ENCODE results near the gene EFHD1.
"Not testable (repeated sequence)": the region's sequence is repeated elsewhere in the genome, so short reads cannot be mapped to it uniquely, and the experiment has no call there.

Gene EFHD1

GRCh38 chr2:232696609-232697058 is 63.2 kb downstream of the EFHD1 start:
- no peak for DNase-seq (ENCODE audit: low read depth)

DNA sequence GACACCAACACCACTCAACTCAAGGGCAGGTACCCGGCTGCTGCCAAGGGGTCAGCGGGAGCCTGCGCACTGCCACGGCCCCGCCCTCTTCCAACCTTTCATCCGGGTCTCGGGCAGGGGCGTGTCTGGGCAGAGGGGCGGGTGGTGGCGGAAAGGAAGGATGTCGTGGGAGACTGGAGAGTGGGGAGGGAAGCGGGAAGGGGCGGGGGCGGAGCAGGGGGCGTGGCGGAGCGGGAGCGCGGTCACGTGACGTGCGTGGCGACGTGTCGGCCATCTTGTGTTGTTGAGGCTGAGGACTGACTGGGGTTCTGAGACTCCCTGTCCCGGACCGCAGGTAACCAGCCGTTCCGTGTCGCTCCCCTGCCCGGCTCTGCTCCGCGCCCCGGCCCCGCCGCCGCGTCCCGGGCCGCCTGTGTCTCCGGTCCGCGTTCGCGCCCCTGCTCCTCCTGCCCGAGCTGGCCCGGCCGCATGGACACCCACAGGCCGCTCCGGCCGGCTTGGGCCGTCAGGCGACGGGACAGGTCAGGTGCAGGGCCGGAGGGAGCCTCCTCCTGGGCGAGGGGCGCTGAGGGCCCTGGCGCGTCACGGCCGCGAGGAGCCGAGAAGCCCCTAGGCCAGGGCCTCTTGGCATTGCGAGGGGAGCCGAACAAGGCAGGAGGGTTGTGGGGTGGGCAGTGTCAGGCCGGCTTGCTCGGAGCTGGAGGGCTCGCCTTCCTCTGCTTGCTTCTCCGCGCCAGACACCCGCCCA is 63.8 kb downstream of the EFHD1 start, which contains the start of gene GIGYF2:
Gene GIGYF2 (plus strand): TSS at position 273 of the 748 bp plus-strand sequence. CDS start 37,867 bp downstream, outside the sequence.
- peak; percentile 89 for DNase-seq (ENCODE audit: low read depth)

DNA sequence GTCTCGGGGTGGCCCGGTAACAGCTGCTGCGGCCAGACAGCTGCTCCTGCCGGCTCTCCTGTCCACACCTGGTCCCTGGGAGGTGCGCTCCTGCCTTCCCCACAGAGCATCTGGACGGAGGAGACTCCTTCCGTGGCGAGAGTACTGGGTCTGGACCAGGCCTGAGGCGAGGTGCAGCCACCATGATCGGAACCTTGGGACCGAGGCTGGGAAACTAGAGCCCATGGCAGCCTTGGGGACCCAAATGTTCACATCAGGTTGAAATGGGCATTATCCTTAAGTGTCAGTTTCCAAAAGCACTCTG is 64.4 kb downstream of the EFHD1 start:
- no peak for DNase-seq (ENCODE audit: low read depth)

GRCh38 chr2:232698556-232699091 is 65.2 kb downstream of the EFHD1 start:
- DNase-seq (ENCODE audit: low read depth), result no peak

GRCh38 chr2:232699110-232699509 is 65.7 kb downstream of the EFHD1 start:
- DNase-seq (ENCODE audit: low read depth), result no peak

DNA sequence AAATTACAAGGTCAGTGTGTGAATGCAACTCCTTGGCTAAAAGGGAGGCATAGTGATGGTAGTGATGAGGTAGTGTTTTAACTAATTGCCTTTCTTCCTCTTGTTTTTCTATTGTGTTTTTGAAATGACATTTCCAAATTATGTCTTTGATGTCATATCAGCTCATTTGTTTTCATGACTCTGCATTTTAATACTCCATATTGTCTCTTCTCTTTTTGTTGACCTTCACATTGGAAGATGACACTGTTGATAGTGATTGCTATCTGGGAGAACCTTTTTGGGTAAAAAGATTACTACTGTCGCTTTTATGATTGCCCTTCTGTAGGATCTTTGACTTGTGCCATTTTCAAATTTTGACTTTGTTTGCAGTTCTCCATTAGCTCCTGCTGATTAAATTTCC is 66.8 kb downstream of the EFHD1 start:
- DNase-seq (ENCODE audit: low read depth), result no peak

DNA sequence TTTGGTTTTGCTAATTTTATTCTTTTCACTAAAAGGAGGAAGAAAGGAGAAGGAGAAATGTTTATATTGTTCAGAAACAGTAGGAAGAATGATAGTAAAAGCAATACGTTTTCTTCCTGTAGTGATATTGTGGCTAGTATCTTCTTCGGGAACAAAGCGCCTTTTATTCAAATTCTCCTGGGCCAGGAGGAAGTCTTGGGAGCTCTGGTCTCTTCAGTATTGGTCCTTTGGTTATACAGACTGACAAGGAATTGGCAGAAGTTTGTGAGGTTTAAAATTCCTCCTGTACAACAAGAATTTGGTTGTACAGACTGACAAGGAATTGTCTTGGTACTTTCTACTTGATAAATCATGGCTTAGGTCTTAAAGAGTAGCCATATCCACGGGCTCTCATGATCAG is 73.7 kb downstream of the EFHD1 start:
- DNase-seq (ENCODE audit: low read depth), result no peak

GRCh38 chr2:232713505-232713904 is 80.1 kb downstream of the EFHD1 start:
- DNase-seq (ENCODE audit: low read depth), result no peak

DNA sequence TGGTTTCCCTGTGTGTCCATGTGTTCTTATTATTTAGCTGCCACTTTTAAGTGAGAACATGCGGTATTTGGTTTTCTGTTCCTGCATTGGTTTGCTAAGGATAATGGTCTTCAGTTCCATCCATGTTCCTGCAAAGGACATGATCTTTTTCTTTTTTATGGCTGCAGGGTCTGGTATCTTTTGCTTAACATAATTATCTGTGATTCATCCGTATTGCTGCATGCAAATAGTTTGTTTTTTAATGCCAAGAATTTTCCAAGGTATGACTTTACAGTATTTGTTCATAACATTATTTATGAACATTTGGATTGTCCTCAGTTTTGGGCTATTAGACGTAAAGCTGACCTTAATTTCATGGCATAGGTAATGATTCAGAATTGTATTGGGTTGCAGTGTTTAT is 81.6 kb downstream of the EFHD1 start:
- no peak for DNase-seq (ENCODE audit: low read depth)

GRCh38 chr2:232720056-232720455 is 86.7 kb downstream of the EFHD1 start:
- DNase-seq (ENCODE audit: low read depth), result not testable (repeated sequence)

DNA sequence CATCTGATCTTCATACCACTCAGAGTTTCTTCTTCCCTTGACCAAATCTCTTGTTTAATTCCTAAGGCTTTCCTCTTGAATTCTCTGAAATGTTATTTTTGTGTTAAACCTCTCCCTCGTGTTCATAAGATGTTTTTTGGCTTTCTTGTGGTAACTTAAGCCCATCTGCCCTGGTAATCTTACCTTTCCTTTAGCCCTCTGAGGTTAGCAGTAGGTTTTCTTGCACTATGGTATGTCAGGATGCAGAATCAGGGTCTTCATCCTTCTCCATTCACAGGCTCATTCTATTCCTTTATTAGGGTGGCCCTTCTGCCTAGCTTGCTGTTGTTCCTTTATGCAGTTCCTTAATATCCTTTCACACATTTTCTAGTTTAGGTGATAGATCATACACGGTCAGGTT is 87.9 kb downstream of the EFHD1 start:
- DNase-seq (ENCODE audit: low read depth), result no peak

- no peak for DNase-seq (ENCODE audit: low read depth)
These were observed 88.5 kb downstream of the EFHD1 start for GRCh38 chr2:232721882-232722281.

DNA sequence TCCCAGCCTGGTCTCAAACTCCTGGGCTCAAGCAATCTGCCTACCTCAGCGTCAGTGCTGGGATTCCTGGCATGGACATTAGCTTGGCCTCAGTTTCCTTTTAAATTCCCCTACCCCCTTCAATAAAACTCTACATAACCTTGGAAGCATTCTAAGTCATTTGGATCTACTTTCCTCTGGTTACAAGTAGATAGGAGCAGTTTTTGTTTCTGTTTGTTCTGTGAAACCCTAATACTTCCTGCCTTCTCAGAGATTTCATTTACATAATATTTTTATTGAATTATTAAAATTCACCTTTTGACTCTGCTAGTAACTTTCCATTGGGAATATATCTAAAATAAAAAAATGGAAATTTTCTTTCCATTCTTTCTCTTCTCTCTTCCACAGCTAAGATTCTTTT is 89.6 kb downstream of the EFHD1 start:
- DNase-seq (ENCODE audit: low read depth), result no peak

DNA sequence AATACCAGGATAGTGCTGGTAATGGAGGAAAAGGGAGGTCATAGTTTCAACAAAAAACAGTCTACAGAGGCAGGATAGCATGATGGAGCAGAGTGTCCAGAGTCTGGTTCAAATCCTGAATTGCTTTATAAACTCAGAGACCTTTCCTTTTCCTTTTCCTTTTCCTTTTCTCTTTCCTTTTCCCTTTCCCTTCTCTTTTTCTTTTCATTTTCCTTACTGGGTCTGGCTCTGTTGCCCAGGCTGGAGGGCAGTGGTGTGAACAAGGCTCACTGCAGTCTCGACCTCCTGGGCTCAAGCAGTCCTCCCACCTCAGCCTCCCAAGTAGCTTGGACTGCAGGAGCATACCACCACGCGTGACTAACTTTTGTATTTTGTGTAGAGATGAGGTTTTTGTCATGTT is 95.4 kb downstream of the EFHD1 start:
- no peak for DNase-seq (ENCODE audit: low read depth)

DNA sequence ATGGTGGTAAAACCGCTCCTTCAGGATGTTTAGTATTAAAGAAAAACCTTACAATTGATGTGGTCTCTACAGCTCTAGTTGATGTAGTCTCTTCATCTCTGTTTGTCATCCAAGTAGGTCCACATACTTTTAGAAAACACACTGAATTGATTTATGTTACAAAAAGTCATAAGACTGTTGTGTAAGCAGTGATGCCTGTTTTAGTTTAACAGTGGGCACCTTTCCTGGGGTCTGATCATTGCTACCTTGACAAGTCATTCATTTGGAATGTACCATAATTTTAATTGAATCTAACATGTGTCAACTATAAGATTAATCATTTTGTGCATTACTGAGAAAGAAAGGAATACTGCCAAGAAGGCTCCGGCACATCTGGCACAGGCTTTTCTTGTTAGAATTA is 98.1 kb downstream of the EFHD1 start:
- DNase-seq (ENCODE audit: low read depth), result no peak

Data from activated T-cell treated with anti-CD3 and anti-CD28 coated beads for 1 hour (primary cell).